GM12874 (cell line): ENCODE measurements around the gene PLEKHG5.

Experiments used
- TF ChIP-seq, protein P1 (sequence below): IDR thresholded peaks from 2 replicates; pipeline ENCODE4 v1.5.1; 2011; ENCODE audit warnings: low read depth, mild to moderate bottlenecking, control low read depth, low read length, moderate library complexity; ENCODE audit not compliant: insufficient read depth

PLEKHG5 gene

DNA sequence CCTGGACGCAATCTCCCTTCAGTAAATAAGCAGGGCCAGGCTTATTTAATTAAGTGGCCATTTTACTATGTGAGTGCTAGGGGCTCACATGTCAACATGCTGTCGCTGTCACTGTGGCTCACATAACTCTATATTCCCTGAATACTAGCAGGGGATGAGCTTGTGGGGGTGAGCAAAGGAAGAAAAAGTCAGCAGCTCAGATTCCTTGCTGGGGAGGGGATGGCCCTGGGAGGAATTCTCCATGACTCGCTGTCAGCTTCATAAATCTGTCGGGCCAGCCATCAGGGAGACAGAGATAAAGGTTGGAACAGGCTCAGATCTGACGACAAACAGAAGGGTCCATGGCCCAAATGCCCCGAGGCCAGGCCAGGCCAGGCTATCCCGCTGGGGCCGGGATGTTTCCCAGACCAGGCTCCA is 26.0 kb upstream of the PLEKHG5 start:
- TF ChIP-seq, protein P1, sequence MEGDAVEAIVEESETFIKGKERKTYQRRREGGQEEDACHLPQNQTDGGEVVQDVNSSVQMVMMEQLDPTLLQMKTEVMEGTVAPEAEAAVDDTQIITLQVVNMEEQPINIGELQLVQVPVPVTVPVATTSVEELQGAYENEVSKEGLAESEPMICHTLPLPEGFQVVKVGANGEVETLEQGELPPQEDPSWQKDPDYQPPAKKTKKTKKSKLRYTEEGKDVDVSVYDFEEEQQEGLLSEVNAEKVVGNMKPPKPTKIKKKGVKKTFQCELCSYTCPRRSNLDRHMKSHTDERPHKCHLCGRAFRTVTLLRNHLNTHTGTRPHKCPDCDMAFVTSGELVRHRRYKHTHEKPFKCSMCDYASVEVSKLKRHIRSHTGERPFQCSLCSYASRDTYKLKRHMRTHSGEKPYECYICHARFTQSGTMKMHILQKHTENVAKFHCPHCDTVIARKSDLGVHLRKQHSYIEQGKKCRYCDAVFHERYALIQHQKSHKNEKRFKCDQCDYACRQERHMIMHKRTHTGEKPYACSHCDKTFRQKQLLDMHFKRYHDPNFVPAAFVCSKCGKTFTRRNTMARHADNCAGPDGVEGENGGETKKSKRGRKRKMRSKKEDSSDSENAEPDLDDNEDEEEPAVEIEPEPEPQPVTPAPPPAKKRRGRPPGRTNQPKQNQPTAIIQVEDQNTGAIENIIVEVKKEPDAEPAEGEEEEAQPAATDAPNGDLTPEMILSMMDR: no peak

DNA sequence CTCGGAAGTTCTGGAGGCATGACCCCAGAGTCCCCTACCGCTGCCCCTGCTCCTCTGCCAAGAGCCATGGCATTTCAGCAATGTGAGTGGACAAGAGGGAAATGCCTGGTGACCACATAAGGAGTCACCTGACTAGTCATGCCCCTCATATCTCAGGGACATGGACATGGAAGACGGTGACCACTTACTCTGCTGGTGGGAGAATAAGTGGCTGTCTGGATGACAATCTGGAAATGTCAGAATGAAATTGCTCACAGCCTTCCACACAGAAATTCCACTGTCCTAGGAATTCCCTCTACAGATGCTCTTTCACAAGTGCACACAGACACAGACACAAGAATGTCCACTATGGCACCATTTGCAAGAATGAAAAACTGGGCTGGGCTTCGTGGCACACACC is 24.3 kb upstream of the PLEKHG5 start:
- TF ChIP-seq, protein P1: no peak

DNA sequence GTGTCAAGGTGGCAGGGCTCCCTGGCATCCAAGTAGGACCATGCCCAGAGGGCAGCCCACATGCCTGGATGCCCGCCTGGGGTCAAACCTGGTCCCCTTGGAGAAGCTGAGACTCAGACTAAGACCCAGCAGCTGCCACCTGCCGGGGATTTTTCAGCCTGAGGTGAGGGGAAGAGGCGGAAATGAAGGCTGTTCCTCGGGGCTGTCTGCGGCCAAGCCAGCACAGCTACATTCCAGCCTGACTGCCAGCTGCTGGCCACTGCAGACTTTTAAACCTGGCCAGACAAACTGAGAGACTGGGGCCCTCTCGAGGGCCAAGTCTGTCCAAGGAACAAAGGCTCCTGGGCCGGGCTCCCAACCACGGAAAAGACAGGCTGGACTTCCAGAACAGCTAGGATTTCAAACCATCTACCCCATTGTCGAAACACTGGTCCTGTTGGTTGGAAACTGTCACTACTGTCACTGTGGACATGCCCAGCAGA is 21.9 kb upstream of the PLEKHG5 start:
- TF ChIP-seq, protein P1: no peak

DNA sequence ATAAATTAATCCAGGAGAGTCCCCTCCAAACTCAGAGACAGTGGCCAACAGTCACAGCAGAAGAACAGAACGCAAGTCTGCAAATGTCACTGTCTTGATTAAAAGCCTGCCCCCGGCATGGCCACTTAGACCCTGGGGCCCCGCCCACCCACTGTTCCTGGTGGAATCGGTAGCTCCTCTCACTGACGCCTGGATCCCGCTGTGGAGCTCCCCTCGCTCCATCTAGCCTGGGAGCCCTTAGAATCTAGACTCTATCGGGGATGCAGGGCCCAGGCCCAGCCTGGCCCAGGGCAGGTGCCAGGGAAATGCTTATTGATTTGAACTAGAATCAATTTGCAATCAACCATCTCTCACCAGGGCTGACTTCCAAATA is 21.4 kb upstream of the PLEKHG5 start:
- TF ChIP-seq, protein P1: no peak

DNA sequence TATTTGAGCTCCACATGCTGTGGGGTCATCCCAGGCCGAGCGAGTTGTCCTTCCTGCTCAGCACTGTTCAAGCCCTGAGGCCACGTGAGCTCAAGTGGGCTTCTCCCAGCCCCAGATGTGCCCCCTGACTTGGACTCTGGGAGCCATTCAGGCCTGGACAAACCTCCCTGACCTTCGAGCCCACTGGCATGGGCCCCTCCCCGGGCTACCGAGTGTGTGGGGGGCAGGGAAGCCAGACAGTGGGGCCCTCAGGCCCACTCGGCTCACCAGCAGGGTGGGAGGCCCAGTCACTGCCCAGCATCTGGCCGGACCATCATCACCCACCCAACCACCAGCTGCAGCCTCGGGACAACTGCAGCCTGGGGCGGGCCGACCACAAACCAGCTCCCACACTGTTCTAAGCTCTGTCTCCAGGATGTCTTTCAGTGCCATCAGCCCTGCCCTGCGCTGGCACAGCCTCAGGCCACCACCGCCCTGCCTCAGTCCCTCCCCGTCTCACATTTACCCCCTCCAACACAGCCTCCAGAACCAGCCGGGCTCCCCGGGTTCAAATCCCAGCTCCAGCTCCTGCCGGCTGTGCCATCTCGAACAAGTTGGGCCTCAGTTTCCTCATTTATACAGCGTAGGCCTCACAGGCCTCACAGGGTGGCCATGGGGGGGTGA is 20.9 kb upstream of the PLEKHG5 start:
- TF ChIP-seq, protein P1: no peak

DNA sequence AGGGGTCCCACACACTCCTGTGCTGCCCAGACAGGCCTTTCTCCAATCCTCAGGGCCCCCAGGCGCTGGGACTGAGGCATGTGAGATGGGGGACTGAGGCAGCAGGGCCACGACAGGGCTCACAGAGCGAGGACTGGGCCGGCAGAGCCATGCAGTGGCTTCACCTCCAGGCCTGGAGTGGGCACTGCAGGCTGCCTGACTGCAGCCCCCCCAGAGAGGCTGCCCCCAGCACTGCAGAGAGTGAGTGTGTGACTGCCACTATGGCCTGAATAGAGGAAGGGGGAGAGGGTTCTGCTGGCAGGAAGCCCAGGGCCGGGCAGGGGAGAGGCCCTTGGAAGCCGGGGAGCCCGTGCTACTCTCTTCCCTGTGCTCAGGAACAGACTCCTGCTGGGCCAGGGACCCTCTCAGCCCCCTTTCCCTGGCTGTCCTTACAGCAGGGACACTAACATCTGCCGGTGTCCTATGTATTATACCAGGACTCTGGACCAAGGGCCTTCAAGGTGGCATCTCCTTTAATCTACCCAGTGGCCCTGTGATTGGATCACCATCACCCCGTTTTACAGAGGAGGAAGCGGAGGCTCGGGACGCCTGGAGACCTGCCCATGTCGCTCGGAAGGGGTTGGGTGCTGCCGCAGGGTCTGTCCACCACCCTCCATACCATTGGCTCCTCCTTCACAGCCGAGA is 20.2 kb upstream of the PLEKHG5 start:
- TF ChIP-seq, protein P1: no peak

DNA sequence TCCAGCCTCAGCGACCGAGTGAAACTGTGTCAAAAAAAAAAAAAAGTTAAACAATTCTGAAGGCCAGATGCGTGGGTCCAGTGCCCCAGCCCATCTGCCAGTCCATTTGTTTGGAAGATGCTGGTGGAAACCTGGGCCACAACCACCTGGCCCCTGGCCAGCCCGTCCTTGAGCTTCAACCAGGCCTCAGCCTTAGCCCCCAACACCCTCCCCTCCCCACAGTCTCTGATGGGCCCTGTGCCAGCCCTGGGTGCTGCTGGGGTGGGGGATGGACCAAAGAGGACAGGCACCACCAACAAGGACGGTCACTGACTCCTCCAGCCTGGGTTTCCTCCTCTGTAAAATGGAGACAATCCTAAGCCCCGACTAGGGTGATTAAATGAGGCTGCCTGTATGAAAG is 19.6 kb upstream of the PLEKHG5 start:
- TF ChIP-seq, protein P1: no peak
